IMR-90 (cell line): Measurements from ENCODE around the gene OR2T6. TPM values are rescaled to one million over a fixed set of nuclear protein-coding genes. Genes with fewer than 3 reads are reported as not detected.
"Not testable (repeated sequence)": the region's sequence is repeated elsewhere in the genome, so short reads cannot be mapped to it uniquely, and the experiment has no call there.

Experiments
- ATAC-seq: fragments of 200-7000 bp; cut with Tn5 transposase; 2 replicates; pipeline ENCODE4 v1.9.1; 2020; ENCODE audit warnings: low read depth, mild to moderate bottlenecking, moderate library complexity
- BruUV-seq: library from RNA; stranded (reverse); fragments of 400-500 nt; replicated peaks from 2 replicates; lab custom pipeline; 2021; lab: Mats Ljungman, UMichigan
- CTCF ChIA-PET: fragments of 300-600 bp; formaldehyde crosslinking; extraction: SDS; loops from one replicate; lab custom pipeline; 2021; ENCODE audit warnings: antibody characterized with exemption; lab: Yijun Ruan, JAX
- POLR2A ChIA-PET: fragments of 300-600 bp; sonication (Branson Sonifier 250); formaldehyde crosslinking; loops from one replicate; lab custom pipeline; 2022; ENCODE audit warnings: antibody characterized with exemption; ENCODE audit not compliant: unreplicated experiment; lab: Charles Lee
- DNase-seq: peaks from one replicate; pipeline ENCODE4 v3.0.0; 2013
- H2AFZ ChIP-seq: replicated peaks from 2 replicates; pipeline ENCODE3; 2013; ENCODE audit warnings: low read length, mild to moderate bottlenecking; ENCODE audit not compliant: poor library complexity
- H2AK5ac ChIP-seq: 2 replicates; pipeline ENCODE4 v1.6.1; 2013; ENCODE audit warnings: low read depth, low read length, inconsistent platforms
- H2AK9ac ChIP-seq: replicated peaks from 2 replicates; pipeline ENCODE3; 2013; ENCODE audit warnings: mild to moderate bottlenecking, low read depth, low read length, moderate library complexity; ENCODE audit not compliant: poor library complexity
- H2BK120ac ChIP-seq: 2 replicates; pipeline ENCODE4 v1.6.1; 2013; ENCODE audit warnings: low read depth, low read length, inconsistent platforms
- H2BK15ac ChIP-seq: 3 replicates; pipeline ENCODE4 v1.6.1; 2013; ENCODE audit warnings: low read depth, low read length, inconsistent platforms
- H2BK20ac ChIP-seq: 2 replicates; pipeline ENCODE4 v1.6.1; 2013; ENCODE audit warnings: low read depth, mild to moderate bottlenecking, inconsistent platforms, low read length, moderate library complexity
- H2BK5ac ChIP-seq: 2 replicates; pipeline ENCODE4 v1.6.1; 2013; ENCODE audit warnings: mild to moderate bottlenecking, low read depth, low read length, inconsistent platforms; ENCODE audit not compliant: poor library complexity, severe bottlenecking
- H3K14ac ChIP-seq: replicated peaks from 2 replicates; pipeline ENCODE4 v1.6.1; 2013; ENCODE audit warnings: low read depth, low read length, inconsistent platforms
- H3K18ac ChIP-seq: 2 replicates; pipeline ENCODE4 v1.6.1; 2013; ENCODE audit warnings: low read depth, low read length, control low read depth
- H3K23ac ChIP-seq: 2 replicates; pipeline ENCODE4 v1.6.1; 2013; ENCODE audit warnings: low read depth, low read length, inconsistent platforms
- H3K27ac ChIP-seq: 2 replicates; pipeline ENCODE4 v1.5.1; 2013; ENCODE audit warnings: mild to moderate bottlenecking, control low read depth, low read length; ENCODE audit not compliant: insufficient read depth
- H3K27me3 ChIP-seq: 2 replicates; pipeline ENCODE4 v1.6.1; 2013; ENCODE audit warnings: low read length; ENCODE audit not compliant: control insufficient read depth, insufficient read depth
- H3K36me3 ChIP-seq: 2 replicates; pipeline ENCODE4 v1.6.1; 2013; ENCODE audit warnings: low read length, mixed read lengths; ENCODE audit not compliant: control insufficient read depth, insufficient read depth
- H3K4ac ChIP-seq: 2 replicates; pipeline ENCODE4 v1.6.1; 2013; ENCODE audit warnings: low read depth, low read length, inconsistent platforms
- H3K4me1 ChIP-seq: 2 replicates; pipeline ENCODE4 v1.6.1; 2013; ENCODE audit warnings: low read length, mixed read lengths; ENCODE audit not compliant: control insufficient read depth, insufficient read depth
- H3K4me2 ChIP-seq: 2 replicates; pipeline ENCODE4 v1.6.1; 2013; ENCODE audit warnings: low read depth, mild to moderate bottlenecking, control low read depth, low read length, moderate library complexity
- H3K4me3 ChIP-seq: 2 replicates; pipeline ENCODE4 v1.5.1; 2013; ENCODE audit warnings: low read depth, mild to moderate bottlenecking, control low read depth, low read length, moderate library complexity; ENCODE audit not compliant: insufficient read depth
- H3K56ac ChIP-seq: 2 replicates; pipeline ENCODE4 v1.6.1; 2013; ENCODE audit warnings: low read length, inconsistent platforms; ENCODE audit not compliant: insufficient read depth; ENCODE audit errors: extremely low read depth
- H3K79me1 ChIP-seq, 2 experiments: 2 replicates each; pipeline ENCODE4 v1.6.1; 2013; ENCODE audit warnings: low read length in 2 of 2, inconsistent platforms in 1 of 2, low read depth in 1 of 2
- H3K9ac ChIP-seq: 2 replicates; pipeline ENCODE4 v1.6.1; 2013; ENCODE audit warnings: low read depth, low read length, control low read depth
- H3K9me1 ChIP-seq: 2 replicates; pipeline ENCODE4 v1.6.1; 2013; ENCODE audit warnings: low read length, inconsistent platforms; ENCODE audit not compliant: insufficient read depth
- H3K9me3 ChIP-seq: 2 replicates; pipeline ENCODE4 v1.6.1; 2013; ENCODE audit warnings: low read length; ENCODE audit not compliant: control insufficient read depth, insufficient read depth
- H4K20me1 ChIP-seq: 2 replicates; pipeline ENCODE4 v1.6.1; 2013; ENCODE audit warnings: low read length, inconsistent platforms; ENCODE audit not compliant: insufficient read depth
- H4K5ac ChIP-seq: 2 replicates; pipeline ENCODE4 v1.6.1; 2013; ENCODE audit warnings: mild to moderate bottlenecking, low read depth, low read length, control low read depth
- H4K8ac ChIP-seq, 2 experiments: 2 replicates each; pipeline ENCODE4 v1.6.1; 2013; ENCODE audit warnings: low read depth in 2 of 2, low read length in 2 of 2, control low read depth in 1 of 2, inconsistent platforms in 1 of 2
- H4K91ac ChIP-seq: 2 replicates; pipeline ENCODE4 v1.6.1; 2013; ENCODE audit warnings: low read depth, low read length, inconsistent platforms; ENCODE audit not compliant: insufficient read depth
- WGBS, 2 experiments: methylation state at CpG; one replicate each; pipeline versions ENCODE4 v1.1.5 to v1.1.7; 2013; ENCODE audit warnings: missing lambda C conversion rate in 2 of 2; ENCODE audit not compliant: insufficient read length in 1 of 2; ENCODE audit errors: extremely low coverage in 2 of 2; 5-methylcytosine and 5-hydroxymethylcytosine counted together
- dilution Hi-C: fragments of 300-500 bp; cut with HindIII; formaldehyde crosslinking; loops from one replicate; pipeline ENCODE4 v1.14.3; 2018; ENCODE audit warnings: low sequenced_read_pairs; ENCODE audit not compliant: unreplicated experiment
- in situ Hi-C: fragments of 300-500 bp; cut with MboI; formaldehyde crosslinking; loops from 3 replicates; pipeline ENCODE4 v1.14.3; 2019; ENCODE audit warnings: low sequenced_read_pairs, inconsistent platforms, mixed read lengths
- intact Hi-C: fragments of 100-400 bp; cut with micrococcal nuclease; formaldehyde crosslinking; loops from 2 replicates; pipeline ENCODE4 v1.10.0; 2022
- polyA plus RNA-seq, 3 experiments: library from polyadenylated mRNA; depleted of rRNA; stranded (reverse); fragments of >200 nt; gene quantifications; 2 replicates each; pipeline ENCODE4 v1.2.3, GENCODE V29; 2012; ENCODE audit warnings: low replicate concordance in 1 of 3
- total RNA-seq: library from RNA; depleted of rRNA; stranded (reverse); fragments of >200 nt; gene quantifications from 2 replicates; pipeline ENCODE4 v1.2.3, GENCODE V29; 2012

The OR2T6 gene
- total and polyA plus RNA-seq, 2 of the 4 experiments (the other 2 are of a cell fraction) = not detected

DNA sequence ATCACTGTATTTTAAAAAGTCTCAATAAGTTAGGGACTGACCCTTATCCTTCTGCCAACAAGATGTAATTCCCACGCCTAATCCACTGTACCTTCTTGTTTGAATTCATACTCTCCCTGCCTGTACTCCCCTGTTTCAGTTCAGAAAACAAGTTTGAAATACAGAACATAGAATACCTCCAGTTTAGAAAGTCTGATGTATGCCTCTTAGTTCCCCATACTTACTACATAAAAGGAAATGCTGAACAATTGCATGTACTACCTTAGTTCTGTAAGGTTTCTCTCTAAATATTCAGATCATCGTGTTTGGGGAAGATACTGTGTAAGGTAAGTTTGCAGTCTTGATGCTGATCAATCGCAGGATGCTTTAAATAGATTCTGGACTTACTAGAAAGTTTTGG, 60.8 kb downstream of the OR2T6 start:
- dilution Hi-C loops, H2BK5ac ChIP-seq, H3K9me1 ChIP-seq, DNase-seq, H2BK120ac ChIP-seq, H3K18ac ChIP-seq, H2BK20ac ChIP-seq, CTCF ChIA-PET, H3K79me1 ChIP-seq, H4K5ac ChIP-seq, H4K91ac ChIP-seq, H3K4me3 ChIP-seq, H2AK5ac ChIP-seq, H3K27me3 ChIP-seq, H4K20me1 ChIP-seq, H2AK9ac ChIP-seq, H2BK15ac ChIP-seq, BruUV-seq, ATAC-seq, H4K8ac ChIP-seq, H3K56ac ChIP-seq, POLR2A ChIA-PET, H3K4ac ChIP-seq, H2AFZ ChIP-seq, H3K23ac ChIP-seq, intact Hi-C loops, H3K27ac ChIP-seq, H3K4me2 ChIP-seq, H3K9ac ChIP-seq, H3K36me3 ChIP-seq, in situ Hi-C loops, H3K14ac ChIP-seq, H3K9me3 ChIP-seq, H3K4me1 ChIP-seq: not testable (repeated sequence)
- WGBS, 2 experiments = no CpG with 5 or more reads among the region's 3 CpGs

DNA sequence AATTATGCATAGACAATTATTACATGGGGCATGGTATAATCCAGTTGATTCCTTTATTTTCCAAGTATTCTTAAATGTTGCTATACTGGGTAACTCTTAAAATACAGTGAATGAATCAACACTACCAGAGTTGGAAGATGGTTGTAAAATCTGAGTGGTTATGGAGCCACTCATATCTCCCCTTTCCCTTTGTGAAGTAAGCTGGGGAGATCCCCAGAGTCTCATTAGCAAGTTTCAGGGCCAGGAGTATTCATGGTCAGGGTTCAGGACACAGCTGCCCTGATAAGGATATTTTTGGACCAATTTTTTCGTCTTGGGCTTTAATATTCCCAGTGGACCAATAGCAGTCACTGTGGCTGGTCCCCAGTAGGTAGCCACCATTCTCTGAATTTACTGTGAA, 63.1 kb downstream of the OR2T6 start:
- BruUV-seq, DNase-seq, H3K4me3 ChIP-seq, H3K18ac ChIP-seq, H3K23ac ChIP-seq, H3K14ac ChIP-seq, H2BK15ac ChIP-seq, CTCF ChIA-PET, H4K91ac ChIP-seq, H4K20me1 ChIP-seq, H4K5ac ChIP-seq, H3K36me3 ChIP-seq, H4K8ac ChIP-seq, H2BK5ac ChIP-seq, H2AFZ ChIP-seq, H3K4ac ChIP-seq, H2AK5ac ChIP-seq, H3K27me3 ChIP-seq, H3K9me3 ChIP-seq, intact Hi-C loops, H2BK120ac ChIP-seq, H3K4me1 ChIP-seq, dilution Hi-C loops, H3K9ac ChIP-seq, H3K27ac ChIP-seq, H2BK20ac ChIP-seq, POLR2A ChIA-PET, H3K56ac ChIP-seq, H2AK9ac ChIP-seq, in situ Hi-C loops, H3K79me1 ChIP-seq, H3K9me1 ChIP-seq, H3K4me2 ChIP-seq, ATAC-seq: not testable (repeated sequence)
- WGBS, 2 experiments = no CpG with 5 or more reads among the region's 1 CpG
